A204.1 (cell line): Measurements from ENCODE around the gene POLR2J.
"Not testable (repeated sequence)": the region's sequence is repeated elsewhere in the genome, so short reads cannot be mapped to it uniquely, and the experiment has no call there.

ENCODE experiments used
- FAIRE-seq: peaks from 2 replicates; lab custom pipeline; 2012; peaks lifted over from hg19 to GRCh38; lab: Jason Lieb, UNC

POLR2J gene

GRCh38 chr7:102494473-102495149, 15.9 kb upstream of the POLR2J start:
- not testable (repeated sequence) for FAIRE-seq

GRCh38 chr7:102494026-102494425, 15.3 kb upstream of the POLR2J start:
- FAIRE-seq: not testable (repeated sequence)

GRCh38 chr7:102493220-102493935, 14.7 kb upstream of the POLR2J start:
- FAIRE-seq: not testable (repeated sequence)

GRCh38 chr7:102490529-102491075, 11.9 kb upstream of the POLR2J start:
- FAIRE-seq: not testable (repeated sequence)

DNA sequence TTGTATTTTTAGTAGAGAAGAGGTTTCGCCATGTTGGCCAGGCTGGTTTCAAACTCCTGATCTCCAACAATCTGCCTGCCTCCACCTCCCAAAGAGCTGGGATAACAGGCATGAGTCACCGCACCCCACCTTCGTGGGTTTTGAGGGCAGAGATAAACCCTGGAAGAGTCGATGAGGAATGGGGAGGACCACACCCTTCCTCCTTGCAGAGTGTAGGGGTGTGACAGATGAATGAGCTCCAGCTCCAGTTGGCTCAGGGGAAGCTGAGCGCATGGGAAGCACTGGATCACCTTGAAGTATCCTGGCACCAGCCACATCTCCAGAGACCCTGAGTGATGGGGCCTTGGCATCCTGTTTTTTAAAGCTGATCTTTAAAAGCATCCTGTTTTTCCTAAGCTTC, 5.6 kb upstream of the POLR2J start:
- not testable (repeated sequence) for FAIRE-seq

DNA sequence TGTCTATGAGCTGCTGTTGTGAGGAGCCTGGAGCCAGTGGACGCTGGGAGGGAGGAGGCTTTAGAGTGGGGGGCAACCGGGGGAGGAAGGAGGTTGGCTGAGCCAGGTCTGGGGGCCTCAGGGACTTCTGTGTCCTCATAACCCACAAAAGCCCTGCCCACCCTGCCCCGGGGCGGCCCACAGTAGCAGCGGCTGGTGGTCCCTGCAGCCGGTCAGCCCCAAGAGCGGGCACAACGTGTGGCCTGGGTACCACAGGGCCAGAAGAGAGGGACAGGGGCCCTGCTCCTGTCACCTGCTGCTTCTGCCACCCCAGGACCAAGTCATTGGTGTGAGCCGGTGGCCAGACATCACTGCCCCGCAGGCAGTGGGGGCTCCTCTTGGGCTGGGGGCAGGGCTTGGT, 3.2 kb upstream of the POLR2J start:
- FAIRE-seq: not testable (repeated sequence)

- not testable (repeated sequence) for FAIRE-seq
Measured at GRCh38 chr7:102479982-102480637, 1.4 kb upstream of the POLR2J start.

DNA sequence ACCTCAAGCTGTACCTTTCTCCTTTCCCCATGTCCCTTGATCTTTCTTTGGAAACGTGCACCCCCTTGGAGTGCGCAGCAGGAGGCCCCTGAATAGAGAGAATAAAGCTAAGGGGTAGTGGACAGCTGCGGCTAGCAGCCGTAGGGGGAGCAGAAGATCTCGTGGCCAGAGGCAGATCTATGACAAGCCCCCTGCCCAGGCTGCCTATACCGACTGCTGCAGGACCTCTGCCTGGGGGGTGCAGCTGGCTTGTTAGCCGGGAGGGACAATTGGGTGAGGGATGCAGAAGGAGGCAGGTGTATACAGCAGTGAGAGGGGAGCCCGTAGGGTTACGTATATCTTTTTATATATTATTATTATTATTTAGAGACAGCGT, 475 bp upstream of the POLR2J start:
- not testable (repeated sequence) for FAIRE-seq

GRCh38 chr7:102474736-102475435, 3.8 kb downstream of the POLR2J start:
- not testable (repeated sequence) for FAIRE-seq

DNA sequence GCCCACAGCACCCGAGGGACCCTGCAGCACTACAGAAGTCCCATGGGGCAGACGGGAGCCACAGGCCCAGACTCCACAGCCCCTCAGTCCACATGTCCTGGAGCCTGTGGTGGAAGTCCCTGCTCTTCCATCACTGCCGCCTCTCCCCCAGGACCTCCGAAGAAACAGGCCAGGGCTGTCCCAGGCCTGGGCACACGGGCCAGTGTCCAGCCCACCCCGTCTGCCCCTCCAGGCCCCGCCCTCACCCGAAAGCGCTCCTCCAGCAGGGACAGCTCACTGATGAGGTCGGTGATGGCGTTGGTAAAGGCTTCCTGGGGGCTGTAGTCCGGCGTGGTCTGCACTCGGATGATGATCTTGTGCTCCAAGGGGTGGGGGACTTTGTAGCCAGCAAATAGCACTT, 4.6 kb downstream of the POLR2J start:
- not testable (repeated sequence) for FAIRE-seq

- FAIRE-seq: no peak
Measured at GRCh38 chr7:102473271-102473991, 5.3 kb downstream of the POLR2J start.

- FAIRE-seq: no peak
Measured at GRCh38 chr7:102472126-102473041, 6.3 kb downstream of the POLR2J start.

DNA sequence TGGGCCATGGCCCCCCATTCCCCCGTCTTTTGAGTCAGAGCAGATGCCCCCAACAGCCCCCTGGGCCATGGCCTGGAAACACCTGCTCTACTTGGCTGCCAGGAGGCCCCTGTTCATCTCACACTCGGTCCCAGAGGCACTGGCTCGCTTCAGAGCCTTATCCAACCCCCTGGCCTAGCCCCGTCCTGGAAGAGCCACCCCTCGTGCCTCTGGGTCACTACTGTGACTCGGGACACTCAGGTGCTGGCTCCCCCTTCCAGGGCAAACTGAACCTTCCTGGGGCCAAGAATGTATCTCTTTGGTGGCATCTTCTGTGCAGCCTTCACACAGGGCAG, 7.0 kb downstream of the POLR2J start:
- no peak for FAIRE-seq

DNA sequence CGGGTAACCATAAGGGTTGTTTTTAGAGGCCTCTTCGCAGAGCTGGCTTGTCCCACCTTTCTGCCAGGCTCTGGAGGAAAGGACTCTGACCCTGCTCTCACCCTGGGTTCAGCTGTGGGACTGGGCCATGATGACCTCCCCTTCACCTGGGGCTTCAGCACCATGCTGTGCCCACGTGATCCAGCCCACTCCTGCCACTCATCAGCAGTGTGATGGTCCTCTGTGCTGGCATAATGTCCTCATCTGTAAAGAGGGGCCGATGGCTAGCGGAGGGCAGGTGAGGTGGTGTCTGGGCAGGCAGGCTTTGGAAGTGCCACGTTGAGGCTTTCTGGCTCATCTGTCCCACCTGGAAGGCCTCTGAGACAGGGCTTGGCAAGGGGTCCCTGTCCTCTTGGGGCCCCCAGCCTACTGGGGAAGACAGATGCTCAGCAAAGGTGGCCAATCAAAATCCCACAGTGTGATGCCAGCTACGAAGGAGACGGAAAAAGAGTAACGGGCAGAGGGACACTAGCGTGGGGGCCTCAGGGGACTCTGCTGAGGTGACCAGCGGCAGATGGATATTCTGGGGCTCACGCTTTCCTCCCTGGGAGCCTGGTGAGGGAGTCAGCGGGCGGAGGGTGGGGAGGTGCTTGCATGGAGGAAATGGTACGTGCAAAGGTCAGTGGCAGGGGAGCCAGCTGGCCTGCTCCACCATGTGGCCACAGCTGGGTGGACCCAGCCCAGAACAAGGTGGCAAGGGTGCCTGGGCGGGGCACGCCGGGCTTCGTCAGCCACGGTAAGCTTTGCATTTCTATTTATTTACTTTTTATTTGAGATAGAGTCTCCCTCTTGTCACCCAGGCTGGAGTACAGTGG, 8.5 kb downstream of the POLR2J start:
- no peak for FAIRE-seq

DNA sequence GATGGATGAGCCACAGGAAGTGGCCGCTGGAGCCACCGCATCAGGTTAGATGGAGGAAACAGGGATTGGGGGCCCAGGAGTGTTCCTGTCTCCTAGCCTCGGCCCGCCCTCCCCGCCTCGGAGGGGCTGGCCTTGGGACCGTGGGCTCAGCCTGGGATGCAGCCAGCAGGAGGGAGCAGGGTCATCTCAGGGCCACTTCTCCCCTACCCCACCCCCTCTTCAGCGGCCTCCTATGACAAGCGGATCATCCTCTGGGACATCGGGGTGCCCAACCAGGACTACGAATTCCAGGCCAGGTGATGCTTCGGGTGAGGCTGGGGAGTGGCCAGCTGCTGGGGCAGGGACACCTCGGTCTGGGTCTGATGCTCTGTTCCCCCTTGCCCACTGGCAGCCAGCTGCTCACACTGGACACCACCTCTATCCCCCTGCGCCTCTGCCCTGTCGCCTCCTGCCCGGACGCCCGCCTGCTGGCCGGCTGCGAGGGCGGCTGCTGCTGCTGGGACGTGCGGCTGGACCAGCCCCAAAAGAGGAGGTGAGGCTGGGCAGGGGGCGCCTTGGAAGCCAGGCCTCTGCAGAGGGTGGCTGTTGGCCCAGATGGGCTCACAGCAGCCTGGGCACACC, 9.3 kb downstream of the POLR2J start:
- no peak for FAIRE-seq

- no peak for FAIRE-seq
Measured at GRCh38 chr7:102468478-102469350, 10.0 kb downstream of the POLR2J start.

GRCh38 chr7:102467581-102468477, 10.9 kb downstream of the POLR2J start:
- no peak for FAIRE-seq
